NCI-H460 (cell line): ENCODE measurements around the gene SNCG. TPM values are rescaled to one million over a fixed set of nuclear protein-coding genes. Genes with fewer than 3 reads are reported as not detected.
A peak's percentile ranks its signal among the peaks of the same experiment; 100 is the strongest.
"Not testable (repeated sequence)": the region's sequence is repeated elsewhere in the genome, so short reads cannot be mapped to it uniquely, and the experiment has no call there.

Experiments used
- DNase-seq: peaks from one replicate; pipeline ENCODE4 v3.0.0-alpha.2; 2016; ENCODE audit warnings: low read depth; ENCODE audit errors: extremely low read depth
- total RNA-seq: library from RNA; depleted of rRNA; stranded (reverse); fragments of >200 nt; shearing (Covaris generic); gene quantifications from 2 replicates; pipeline ENCODE4 v1.2.3, GENCODE V29; 2014

SNCG gene
- total RNA-seq, 1 experiment from 2014 or later: 14.6 TPM

DNA sequence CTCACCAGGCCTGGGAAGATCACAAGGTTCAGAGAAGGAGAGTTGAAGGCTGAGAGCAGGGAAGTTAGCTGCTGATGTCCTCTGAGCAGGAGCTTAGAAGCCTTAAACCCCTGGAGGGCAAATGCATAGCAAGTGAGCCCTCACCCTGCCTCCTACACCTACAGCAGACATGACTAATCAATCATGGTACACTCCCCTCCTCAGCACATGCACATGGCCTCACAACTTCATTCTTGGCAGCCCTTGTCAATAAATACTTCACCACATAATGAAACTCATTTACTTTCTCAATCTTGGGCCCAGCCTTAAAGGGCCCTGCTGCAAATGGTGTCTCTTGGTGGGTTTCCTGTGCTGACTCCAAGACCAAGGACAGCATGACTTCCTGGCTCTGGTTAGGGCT lies 13.9 kb upstream of the SNCG start:
- DNase-seq: no peak

DNA sequence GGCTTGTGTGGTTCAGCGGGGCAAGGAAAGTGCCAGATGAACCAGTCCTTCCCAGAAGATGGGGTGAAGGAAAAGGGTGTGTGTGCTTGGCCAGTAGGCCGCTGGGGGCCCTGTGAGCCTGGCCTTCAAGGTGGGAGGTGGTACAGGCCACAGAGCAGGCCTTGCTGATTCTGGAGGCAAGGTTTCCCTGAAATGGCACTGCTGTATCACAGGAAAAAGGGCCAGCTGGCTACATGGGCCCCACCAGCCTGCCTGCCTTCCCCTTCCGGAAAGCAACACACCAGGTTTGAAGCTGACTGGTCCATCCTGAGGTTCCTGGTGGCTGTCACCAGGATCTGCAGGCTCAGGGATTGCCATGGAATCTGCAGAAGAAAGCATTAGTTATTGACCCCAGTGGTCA lies 13.5 kb upstream of the SNCG start:
- DNase-seq: no peak

DNA sequence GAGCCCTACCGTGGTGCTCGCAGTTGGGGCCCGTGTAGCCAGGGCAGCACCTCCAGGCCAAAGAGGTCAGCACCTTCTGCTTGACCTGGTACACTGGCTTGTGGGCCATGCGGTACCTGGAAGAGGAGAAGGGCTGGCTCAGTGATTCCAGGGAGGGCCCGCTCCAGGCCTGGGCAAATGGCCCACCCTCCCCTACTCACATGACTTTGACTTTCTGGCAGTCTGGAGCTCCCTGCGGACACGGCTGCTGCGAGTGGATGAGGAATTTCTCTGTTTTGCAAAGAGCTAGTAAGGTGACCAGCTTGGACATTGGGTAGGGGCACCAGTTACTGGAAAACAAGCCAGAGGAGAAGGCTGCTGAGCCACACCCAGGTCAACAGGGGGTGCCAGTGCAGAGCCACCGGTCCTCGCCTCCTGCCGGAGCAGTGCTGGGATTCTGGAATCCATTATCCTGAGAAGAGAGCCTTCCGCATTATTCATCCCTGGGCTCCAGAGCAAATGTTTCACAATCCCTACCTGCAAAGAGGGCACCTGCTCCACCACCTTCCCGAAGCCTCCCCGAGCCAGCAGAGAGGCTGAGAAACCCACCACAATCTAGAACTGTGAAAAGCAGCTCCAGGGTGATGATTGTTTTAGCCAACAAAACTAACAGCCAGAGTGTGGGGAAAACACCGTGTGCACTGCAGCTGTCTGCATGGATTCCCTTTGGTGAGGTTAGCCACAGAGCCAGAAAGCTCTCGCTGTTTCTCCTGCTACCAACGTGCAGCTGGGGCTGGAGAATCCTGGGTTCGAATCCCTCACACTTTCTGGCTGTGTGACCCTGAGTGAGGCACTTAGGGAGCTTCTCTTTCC lies 12.8 kb upstream of the SNCG start:
- DNase-seq: no peak

DNA sequence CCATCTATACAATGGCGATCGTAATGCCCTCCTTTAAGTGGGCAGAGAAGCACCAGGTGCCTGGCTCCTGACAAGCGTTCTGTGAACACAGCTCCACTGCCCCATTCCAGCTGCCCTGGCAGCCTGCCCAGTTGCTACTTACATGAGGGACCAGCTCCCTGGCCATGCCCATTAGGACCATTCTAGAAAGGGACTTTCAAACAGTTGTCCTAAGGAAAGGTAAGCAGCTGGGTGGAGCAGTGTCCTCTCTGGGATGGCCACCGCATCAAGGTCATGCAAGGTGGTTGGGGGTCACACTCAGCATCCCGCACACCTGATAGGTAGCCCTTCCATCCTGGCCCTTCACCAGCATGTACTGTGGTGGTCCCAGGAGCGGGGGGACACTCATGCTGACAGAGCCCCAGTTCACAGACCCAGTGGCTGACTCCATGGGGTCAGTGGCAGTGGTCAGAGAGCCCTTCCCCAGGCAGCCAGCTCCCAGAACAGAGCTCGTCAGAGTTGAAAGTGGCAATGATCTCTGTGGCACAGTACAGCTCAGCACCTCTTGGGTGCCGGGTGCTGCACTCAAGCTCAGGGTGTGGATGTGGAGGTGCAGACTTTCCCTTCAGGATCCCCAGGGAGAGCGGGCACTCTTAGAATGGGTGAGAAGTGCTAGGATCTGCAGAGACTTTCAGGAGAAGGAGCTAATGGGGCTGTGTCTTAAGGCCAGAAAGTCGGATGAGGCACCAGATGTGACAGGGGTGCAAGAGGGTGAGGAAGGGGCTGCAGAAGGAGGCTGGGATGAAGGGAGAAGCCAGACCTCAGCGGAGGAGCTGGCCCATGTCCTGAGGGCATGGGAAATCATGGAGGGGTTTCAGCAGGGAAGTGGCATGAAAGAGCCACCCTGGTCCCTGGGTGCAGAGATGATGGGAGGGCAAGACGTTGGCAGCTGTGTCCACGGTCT lies 11.9 kb upstream of the SNCG start:
- DNase-seq: no peak

DNA sequence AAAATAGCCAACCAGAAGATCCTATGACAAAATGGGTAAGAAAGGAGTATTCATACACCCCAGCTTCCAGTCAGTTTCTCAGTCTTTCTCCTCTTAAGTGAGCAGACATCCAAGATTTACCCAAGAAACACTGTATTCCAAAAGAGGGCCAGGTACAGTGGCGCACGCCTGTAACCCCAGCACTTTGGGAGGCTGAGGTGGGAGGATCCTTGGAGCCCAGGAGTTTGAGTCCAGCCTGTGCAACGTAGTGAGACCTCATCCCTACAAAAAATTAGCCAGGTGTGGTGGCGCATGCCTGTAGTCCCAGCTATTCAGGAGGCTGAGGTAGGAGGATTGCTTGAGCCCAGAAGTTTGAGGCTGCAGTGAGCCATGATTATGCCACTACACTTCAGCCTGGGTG lies 10.6 kb upstream of the SNCG start:
- DNase-seq: not testable (repeated sequence)

DNA sequence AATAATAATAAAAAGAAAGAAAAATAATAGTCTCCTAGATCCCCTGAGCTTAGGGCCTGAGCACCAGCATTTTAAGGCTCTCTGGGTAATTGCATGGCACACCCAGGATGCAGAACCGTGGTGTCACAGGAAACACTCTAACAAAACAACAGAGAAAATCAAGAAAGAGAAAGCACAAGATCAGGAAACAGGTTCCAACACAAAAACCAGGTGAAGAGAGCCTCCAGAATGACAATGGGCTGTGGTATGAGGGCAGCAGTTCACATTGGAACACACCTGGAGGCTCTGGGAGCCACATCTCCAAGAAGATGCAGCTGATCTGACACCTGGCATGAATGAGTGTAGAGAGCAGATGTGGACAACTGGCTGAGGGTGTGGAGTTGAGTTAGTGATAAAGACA lies 8.1 kb upstream of the SNCG start:
- no peak for DNase-seq

DNA sequence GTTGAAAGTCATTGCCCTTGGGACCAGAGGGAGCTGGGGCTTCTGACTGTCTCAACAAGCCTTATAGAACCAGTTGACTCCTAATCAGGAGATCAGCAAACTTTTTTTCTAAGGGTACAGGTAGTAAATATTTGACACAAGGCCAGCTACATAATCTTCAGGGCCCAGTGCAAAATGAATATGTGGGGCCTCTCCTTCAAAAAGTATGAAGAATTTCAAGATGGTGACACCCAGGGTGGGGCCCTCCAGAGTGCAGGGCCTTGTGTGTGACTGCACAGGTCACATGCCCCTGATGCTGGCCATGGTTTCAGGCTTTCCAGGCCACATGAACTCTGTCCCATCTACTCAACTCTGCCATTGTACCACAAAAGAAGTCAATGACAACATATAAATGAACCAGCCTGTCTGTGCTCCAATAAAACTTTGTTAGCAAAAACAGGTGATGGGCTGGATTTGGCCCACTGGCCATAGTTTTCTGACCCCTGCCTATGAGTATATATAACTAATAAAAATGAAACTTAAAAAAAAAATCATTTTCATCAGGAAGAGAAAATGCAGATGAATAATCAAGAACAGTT lies 7.1 kb upstream of the SNCG start:
- DNase-seq: no peak

DNA sequence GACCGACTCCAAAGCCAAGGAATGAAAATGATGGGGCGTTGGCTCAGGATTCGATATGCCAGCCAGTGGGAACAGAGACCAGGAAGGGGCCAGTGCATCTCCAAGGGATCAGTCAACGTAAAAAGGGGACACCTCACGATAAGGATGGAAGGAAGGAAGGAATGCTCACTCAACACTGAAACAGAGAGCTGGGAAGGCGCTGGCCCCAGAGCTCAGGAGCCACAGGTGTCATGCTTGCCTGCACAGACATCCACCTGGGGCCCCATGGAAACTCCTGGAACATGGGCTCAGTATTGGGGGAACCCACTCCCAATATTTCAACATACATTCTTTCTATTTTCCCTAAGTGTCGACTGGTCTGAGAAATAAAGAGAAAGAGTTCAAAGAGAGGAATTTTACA lies 6.3 kb upstream of the SNCG start:
- no peak for DNase-seq

DNA sequence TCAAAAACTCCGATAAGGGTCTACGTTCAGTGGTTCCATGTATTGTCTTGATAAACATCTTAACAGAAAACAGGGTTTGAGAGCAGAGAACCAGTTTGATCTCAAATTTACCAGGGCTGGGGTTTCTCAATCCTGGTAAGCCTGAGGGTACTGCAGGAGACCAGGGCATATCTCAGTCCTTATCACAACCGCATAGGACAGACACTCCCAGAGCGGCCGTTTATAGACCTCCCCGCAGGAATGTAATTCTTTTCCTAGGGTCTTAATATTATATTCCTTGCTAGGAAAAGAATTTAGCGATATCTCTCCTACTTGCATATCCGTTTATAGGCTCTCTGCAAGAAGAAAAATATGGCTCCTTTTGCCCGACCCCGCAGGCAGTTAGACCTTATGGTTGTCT lies 5.7 kb upstream of the SNCG start:
- not testable (repeated sequence) for DNase-seq

DNA sequence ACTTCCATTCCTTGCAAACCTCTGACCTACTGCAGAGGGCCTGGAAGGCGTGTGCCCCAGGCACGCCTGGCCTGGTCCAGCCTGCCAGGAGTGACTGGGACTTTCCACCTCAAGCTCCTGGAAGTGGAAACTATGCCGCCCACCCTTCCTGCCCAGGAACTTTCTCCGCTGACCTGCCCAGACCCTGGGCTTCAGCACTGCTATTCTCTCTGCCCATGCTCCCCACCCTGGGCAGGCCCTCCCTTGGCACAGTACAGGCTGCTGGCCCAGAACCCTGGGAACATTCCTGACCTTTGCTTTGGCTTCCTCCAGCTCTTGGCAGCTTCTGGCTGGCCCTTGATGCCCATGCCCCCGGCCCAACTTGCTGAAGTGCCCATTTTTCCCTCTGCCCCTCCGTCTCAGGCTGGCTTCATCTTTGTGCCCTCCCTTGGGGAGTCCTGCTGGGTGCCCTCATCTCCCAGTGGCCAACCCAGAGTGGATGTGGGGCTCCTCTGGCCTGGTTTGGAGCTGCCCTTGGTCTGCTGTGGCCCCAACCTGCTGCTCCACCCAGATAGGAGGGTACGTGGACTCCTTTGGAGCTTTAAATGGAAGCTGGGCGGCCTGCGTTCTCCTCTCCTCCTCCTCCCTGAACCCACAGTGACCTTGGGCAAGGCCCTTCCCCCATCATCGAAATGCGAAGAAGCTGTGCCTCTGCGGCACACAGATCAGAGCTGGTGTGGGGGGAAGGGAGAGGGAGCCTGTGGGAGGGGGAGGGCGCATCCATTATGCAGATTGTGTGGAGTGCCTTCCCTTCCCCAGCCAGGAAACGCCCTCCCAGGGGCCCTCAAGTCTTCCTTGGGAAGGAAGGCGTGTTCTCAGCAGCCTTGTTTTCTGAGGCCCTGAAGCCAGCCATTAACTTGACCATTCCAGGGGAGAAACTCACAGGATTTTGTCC lies 4.4 kb upstream of the SNCG start:
- DNase-seq: no peak

DNA sequence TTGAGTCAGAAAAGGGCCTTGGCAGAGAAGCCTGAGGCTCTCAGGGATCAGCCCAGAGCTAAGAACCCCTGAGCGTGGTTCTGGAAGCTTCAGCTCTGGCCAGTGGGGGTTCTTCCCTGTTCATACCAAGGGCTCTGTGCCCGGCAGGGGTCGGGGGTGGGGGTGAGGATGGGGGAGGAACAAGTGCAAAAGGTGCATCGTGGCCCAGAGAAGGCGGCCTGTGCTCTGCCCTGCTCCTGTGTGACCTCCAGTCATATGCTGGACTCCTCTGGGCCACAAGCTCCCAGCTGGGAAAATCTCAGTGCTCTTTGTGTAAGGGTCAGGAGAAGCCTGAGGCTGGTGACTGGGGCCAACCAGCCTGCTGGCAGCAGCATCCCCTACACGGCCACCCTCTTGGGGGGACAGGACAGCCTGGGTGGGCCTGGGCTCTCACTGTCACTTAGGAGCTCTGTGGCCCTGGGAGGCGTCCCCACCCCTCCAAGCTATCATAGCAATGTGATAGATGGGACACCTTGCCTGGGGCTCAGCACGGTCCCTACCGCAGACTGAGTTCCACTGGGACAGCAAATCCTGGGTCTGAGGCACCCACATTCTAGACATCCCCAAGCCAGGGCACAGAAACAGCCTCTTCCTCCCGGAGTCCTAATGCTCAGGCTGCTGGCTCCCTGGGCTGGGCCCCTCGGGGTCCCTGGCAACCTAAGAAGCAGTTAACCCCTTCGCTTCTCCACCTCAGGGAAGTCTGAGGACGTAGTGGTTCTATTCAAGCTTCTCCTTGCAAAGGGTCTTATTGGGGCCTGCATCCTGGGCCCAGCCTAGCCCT lies 3.5 kb upstream of the SNCG start:
- DNase-seq: no peak

DNA sequence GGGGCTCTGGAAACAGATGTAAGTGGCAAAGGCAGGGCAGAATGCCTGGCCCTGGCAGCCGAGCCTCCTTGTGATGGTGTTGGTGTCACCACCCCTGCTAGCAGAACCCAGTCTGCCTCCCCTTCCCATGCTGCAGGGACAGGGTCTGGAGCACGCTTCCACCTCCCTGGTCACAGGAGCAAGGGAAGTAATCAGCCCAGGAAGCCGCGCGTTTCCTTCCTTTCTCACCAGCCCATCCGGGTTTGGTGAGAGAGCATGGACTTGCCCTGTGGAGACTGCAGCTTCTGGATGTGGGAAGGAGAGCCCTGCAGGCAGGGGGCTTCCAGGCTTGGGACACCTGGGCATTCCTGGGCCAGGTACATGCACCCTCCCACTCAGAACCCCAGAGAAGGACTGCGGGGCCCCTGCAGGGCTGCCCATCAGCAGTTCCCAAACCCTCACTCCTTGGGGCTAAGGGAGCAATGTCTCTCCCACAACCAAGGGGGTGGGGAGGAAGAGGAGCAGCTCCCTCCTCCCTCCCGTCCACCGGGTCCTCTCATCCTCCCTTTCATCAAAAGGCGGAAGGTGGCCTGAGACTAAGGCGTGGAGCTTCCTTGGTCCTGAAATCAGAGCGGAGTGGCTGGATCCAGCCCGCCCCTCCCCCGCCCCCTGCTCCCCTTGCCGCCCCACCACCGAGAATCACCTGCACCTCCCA lies 2.8 kb upstream of the SNCG start:
- DNase-seq: no peak

DNA sequence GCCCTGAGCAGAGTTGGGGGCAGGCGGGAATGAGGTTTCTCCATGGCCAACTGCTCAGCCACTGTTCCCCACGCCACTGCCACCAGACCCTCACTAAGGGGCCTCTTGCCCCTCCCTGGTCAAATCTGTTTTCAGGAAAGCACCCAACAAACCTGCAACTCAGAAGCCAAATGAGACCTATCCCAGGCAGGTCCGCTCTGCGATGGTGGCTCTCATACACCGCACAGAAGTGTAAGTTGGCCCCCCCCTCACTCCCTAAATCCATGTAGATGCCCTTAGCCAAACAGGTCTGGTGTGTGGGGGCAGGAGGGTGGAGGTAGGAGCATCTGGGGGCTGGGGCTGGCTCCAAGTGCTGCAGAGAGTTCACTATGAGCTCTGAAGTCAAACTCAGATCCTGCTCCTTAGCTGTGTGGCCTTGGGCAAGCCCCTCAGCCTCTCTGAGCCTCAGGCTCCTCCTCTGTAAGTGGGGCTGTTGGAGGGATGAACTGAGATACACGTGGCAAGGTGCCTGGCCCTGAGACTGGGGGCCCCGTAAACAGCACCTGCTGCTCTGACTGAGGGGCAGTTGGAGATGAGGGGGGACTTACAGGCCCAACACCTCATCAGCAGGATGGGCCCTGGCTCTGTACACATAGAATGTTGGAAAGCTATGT lies 2.1 kb upstream of the SNCG start:
- DNase-seq: no peak

DNA sequence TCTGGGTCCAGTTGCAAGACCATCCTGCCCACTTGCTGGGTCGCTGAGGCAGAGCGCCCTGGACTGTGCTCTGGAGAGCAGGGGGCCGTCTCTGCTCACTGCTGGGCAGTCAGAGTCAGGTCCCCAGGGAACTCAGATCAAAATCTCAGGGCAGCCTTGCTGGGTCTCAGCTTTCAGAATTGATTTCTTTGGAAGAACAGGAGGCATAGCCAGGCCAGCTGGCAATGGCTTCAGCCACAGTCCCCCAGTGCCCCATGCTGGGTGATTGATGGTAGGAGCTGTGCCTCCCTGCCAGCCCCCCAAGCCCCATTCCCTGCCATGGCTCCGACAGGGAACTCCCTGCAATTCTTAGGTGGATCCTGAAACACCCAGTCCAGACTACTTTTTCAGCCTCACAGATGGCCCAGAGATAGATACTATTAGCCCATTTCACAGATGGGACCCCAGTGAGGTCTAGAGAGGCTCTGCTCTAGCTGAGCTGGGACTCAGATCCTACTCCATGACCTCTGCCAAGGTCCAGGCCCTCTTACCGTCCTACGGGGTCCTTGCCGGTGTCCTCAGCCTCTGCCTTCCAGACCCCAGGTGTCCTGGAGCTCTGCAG lies 1.5 kb upstream of the SNCG start:
- DNase-seq: no peak

DNA sequence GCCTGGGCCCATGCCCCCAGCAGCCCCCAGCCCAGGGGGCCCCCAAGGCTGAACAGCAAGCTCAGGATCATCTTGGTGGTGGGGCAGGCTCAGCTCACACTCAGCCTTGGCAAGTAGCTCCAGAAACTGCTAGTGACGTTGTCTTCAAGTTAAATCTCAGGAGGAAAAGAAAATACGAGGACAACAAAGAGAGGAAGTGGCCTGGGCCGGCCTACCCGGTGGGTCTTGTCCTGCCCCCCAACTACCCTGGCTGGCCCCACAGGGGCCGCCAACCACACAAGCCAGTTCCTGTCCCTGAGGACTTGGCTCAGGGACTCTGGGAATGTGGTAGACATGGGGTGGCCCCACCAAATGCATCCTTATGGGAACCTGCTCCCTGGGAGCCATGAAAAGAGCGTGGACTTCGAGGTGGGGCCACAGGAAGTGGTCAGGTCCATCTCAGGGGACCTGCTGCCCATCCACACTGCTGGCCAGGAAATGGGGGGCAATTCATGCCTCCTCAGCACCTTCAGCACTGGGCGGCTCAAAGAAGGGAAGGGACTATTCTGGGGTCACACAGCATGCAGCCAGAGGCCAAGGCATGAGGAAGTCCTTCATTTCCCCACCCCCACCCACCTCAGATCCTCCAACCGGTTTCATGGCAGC lies 806 bp upstream of the SNCG start, which contains the start of gene MMRN2:
Gene MMRN2, minus strand, starts transcription at position 145 of the 645 bp plus-strand sequence. Its CDS starts 74 bp downstream, at position 71.
- DNase-seq: no peak

DNA sequence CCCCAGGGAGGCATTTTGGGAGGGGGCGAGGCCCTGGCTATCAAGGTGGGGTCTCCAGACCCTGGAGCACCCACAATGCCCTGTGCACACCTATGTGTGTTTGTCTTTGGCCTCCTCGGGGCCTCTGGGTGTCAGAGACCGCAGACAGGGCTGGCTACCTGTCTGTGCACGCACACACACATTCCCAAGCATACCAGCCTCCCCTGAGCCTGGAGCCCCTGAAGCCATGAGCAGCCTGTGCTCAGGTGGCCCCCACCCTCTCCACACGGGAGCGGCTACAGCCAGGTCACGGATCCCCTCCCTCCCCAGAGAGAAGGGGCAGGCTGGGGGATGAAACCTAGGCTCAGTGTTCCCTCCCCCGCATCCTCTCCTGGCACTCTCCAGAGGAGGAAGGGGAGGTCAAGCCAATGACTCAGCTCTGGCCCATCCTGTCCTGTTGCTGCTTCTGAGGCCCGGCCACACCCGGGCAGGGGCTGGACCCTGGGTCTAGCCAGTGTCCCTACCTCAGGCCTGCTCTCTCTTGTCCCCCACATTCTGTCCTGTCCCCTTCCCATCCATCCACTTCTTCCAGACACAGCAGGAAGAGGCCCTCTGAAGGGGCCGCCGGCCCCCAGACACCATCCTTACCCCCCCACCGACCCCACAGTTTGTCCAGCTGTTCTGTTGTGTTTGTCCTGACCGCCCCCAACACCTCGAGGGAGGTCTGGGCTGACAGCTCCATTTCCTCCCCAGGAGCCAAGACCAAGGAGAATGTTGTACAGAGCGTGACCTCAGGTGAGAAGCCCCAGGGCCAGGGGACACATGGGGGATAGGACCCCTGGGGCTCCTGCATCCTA lies 720 bp downstream of the SNCG start:
- DNase-seq: peak; percentile 48

DNA sequence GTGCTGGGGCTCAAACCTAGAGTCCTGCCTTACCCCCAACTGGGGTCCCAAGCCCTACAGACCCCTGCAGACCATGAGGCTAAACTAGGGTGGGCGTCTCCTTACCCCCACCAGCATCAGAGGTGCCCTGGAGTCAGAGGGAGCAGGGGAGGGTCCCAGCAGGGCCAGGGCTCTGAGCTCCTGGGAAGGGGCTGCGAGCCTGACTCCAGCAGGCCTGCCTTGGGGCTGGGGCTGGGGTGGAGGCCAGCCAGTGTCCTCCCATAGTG lies 1.3 kb downstream of the SNCG start:
- DNase-seq: no peak
